IPS DF 4.7 (cell line): ENCODE results near the gene MFAP4.

Experiments used
- DNase-seq: peaks from one replicate; pipeline ENCODE4 v3.0.0-alpha.2; 2013; ENCODE audit warnings: low spot score; ENCODE audit errors: extremely low read depth

The MFAP4 gene, protein sequence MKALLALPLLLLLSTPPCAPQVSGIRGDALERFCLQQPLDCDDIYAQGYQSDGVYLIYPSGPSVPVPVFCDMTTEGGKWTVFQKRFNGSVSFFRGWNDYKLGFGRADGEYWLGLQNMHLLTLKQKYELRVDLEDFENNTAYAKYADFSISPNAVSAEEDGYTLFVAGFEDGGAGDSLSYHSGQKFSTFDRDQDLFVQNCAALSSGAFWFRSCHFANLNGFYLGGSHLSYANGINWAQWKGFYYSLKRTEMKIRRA

GRCh38 chr17:19386974-19387920 lies at the start of gene MFAP4:
TSS of gene MFAP4 (minus strand) at chr17:19387190. CDS start at chr17:19387155, 35 bp downstream.
- DNase-seq, result no peak

GRCh38 chr17:19433727-19434340 lies 46.8 kb upstream of the MFAP4 start:
- no peak for DNase-seq

DNA sequence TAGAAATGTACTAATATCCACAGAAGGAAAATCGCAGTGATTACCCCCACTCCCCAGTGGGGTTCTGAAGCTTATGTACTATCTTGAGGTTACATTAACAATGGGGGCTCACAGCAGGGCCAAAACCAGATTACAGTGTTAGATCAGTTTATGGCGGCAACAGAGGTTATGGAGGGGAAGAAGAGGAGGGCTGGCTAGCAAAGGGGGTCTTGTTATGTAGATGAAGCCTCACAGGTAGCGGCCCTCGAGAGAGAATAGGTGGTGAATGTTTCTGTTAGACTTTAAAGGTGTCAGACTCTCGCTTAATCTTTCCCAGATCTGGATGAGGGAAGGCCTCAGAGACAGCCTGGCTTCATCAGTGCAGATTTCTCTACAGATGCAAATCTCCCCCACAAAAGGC lies 46.3 kb upstream of the MFAP4 start:
- no peak for DNase-seq

DNA sequence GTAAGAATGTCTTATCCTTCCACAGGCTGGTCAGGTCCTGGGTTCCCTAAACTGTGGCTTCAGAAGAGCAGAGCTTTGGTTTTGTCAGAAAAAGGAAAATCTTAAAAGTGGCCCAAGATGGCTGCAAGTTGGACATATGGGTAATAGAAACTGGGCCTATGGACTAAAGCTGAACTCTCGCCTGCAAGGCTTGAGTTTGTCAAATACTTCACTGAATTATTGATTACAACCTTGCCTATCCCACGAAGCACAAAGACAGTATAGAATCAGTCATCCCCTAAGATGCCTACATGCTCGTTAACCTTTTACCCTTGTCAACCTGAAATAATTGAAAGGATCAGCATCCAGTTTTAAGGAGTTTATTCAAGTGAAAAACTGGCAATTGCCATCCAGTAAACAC lies 44.7 kb upstream of the MFAP4 start:
- no peak for DNase-seq

DNA sequence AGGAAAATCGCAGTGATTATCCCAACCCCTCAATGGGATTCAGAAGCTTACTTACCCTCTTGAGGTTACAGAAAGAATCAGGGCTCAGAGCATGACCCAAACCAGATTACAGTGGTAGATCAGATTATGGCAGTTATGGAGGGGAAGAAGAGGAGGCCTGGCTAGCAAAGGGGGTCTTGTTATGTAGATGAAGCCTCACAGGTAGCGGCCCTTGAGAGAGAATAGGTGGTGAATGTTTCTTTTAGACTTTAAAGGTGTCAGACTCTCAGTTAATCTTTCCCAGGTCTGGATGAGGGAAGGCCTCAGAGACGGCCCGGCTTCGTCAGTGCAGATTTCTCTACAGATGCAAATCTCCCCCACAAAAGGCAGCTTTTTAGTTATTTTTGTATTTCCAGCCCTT lies 39.6 kb upstream of the MFAP4 start:
- DNase-seq, result no peak

GRCh38 chr17:19424934-19425868 lies 38.2 kb upstream of the MFAP4 start:
- no peak for DNase-seq

- DNase-seq, result no peak
These were observed 34.9 kb upstream of the MFAP4 start for GRCh38 chr17:19421926-19422325.

DNA sequence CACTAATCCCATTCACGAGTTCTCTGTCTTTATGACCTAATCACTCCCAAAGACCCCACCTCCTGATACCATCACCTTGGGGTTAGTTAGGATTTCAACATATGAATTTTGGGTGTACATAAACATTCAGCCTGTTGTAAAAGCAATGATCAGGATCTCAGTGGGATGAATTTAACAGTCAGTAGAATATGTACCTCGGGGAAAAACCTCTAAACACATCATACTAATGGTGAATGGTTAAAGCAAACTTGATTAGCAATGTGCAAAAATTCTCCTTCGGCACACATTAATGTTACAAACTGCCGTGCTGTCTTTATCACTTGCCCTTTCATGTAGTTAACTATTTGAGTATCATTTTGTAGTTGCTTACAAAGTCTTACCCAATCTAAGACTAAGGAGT lies 34.2 kb upstream of the MFAP4 start:
- DNase-seq, result no peak

- no peak for DNase-seq
These were observed 31.4 kb upstream of the MFAP4 start for GRCh38 chr17:19418251-19418992.

DNA sequence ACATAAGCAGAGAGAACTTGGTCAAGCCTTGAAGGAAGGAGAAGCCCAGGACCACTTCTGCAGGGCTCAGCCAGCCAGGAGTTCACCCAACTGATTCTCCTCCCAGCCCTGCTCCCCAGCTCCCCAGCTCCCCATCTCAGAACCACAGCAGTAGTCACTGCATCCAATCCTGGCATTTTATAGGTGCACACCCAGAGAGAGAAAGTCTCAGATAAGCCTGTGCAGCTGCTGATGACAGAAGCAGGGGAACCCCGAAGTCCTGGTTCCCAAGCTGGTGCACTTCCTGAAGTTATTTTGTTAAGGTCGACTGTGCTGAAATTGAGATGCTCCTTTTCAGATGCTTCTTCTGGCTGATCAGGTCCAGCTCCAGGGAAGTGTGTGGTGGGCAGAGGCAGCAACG lies 30.6 kb upstream of the MFAP4 start:
- no peak for DNase-seq

DNA sequence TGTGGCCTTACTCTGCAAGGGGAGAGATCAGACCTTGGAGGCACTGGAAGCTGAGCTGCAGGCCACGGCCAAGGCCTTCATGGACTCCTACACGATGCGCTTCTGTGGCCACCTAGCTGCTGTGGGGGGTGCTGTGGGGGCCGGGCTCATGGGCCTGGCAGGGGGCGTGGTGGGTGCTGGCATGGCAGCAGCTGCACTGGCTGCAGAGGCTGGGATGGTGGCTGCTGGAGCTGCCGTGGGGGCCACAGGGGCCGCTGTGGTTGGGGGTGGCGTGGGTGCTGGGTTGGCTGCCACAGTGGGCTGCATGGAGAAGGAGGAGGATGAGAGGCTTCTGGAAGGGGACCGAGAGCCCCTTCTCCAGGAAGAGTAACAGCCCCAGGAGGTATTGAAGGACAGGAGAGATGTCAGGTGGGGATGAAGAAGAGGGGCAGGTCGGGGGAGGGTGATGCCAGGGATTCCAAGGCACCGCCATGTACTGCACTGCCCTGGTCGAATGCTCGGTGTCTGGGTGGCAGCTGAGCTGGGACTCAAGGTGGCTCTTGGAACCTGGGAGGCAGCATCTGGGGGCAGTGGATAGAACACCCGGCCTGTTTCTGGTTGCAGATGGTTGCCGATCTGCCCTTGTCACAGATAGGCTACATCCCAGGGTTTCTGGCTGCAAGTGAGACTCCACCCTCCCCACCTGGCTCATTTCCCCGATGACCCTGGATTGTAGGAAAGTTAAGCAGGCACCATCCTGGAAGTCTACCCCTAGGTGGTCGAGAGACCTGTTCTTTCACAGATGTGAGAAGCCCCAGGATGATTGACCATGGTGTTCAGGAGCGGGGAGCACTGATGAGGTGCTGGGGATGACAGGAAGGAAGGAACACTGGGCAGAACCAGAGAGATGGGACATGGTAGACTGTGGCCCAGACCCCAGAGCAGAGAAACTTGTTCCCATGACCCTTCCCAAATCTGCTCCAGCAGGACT lies 29.1 kb upstream of the MFAP4 start:
- DNase-seq, result no peak

- DNase-seq, result no peak
These were observed 28.3 kb upstream of the MFAP4 start for GRCh38 chr17:19415311-19415710.

DNA sequence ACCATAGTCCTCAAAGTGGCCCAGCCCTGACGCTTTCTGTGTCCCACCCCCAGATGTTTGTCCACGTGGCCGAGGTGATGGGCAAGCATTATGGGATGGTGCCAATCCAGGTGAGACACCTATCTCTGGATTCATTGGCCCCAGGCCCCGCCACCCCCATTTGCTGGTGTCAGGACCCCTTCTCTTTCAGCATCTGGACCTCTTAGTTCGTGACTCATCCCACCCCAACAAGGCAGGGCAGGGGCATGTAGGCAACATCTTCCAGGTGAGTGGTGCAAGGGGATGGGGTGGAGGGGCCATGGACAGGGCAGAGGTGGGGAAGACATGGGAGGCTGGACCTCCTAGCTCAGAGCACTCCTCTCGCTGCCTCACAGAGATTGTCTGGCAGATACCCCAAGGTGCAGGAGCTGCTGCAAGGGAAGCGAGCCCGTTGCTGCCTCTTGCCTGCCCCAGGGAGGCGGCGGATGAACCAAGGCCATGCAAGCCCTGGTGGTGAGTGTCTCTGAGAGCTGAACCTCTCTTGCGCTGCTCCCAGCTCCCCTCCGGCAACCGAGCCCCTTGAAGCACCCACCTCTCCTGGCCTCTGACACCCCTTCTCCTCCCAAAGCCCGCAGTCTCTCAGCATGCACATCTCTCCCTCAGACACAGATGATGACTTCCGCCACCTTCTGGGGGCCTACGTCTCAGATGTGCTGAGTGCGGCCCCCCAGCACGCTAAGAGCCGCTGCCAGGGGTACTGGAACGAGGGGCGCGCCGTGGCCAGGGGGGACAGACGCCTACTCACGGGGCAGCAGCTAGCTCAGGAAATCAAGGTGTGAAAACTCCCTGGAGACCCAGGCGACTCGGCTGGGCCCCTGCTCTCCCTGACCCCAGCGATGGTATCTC lies 27.6 kb upstream of the MFAP4 start:
- no peak for DNase-seq

DNA sequence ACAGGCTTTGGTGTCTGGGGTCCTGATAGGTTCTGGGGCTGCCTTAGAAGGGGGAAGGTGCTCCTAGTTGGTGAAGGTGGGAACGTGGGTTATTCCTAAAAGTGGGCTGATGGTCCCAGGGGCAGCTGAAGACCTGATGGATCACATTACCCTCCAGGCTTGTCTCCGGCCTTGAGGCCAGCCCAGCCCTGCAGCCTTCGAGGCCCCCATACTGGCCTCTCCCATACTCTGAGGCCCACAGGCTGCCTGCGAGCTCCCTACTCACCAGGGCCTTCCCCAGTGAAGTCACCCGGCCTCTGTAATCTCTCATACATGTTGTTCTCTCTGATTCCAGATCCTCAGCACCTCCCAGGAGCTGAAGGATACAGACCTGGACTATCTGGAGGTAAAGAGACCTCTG lies 26.8 kb upstream of the MFAP4 start:
- no peak for DNase-seq

- DNase-seq, result no peak
These were observed 26.0 kb upstream of the MFAP4 start for GRCh38 chr17:19412984-19413383.

DNA sequence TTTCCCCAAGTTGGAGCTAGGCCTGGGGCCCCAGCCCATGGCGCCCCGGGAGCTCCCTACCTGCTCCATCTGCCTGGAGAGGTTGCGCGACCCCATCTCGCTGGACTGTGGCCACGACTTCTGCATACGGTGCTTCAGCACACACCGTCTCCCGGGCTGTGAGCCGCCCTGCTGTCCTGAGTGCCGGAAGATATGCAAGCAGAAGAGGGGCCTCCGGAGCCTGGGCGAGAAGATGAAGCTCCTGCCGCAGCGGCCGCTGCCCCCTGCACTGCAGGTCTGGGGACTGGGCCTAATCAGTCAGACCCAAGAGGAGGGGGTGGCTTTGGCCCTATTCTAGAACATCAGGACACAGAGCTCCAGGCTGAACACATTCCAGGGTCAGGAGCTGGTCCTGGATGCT lies 25.5 kb upstream of the MFAP4 start:
- no peak for DNase-seq

DNA sequence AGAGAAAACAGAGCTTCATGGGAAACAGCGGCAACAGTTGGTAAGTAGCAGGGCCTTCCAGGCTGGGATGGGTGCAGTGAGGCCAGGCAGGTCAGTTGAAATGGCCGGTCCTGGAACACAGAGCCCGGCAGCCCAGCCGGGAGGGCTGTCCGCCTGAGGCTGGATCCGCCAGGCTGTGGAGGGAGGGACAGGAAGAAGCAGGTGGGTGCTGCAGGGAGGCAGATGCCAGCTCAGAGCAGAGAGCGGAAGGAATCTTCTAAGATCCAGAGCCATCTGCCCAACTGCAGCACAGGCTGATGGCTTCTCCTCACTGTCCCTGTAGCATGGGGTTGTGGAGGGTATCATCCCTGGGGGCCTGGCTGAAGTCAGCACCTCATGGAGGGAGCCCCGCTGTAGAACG lies 24.6 kb upstream of the MFAP4 start:
- no peak for DNase-seq

DNA sequence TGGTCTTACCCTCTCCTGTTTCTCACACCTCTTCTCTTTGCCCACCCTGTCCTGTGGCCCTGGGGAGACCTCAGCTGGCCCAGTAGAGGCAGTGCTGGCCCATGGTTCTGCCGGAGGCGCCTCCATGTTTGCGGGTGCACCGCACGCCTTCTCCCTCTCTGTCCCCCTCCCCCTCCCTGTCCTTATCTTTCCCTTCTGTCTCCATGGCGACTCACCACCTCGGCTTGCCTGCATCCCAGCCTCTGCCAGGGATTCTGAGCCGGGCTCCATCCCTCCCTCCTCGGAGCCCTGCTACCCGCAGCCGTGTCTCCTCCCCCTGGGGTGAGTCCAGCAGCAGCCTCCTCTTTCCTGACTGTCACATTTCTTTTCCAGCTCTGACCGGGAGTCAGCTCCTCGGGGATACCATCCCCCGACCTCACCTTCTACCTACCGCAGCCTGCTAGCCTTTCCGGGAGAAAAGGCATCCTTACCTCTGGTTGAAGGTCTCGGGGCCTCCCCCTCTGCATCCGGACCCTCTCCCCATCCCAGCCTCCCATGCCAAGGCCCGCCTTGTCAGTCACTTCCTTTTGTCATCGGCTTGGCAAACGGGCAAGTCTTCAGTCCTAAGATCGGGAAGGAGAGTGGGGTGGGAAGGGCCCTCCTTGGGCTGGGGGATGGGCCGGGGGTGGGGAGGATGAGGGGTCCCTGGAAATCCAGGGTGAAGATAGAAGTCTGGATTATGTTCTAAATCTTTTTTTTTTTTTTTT lies 24.1 kb upstream of the MFAP4 start, which contains the start of gene RNF112:
Gene RNF112 (plus strand): TSS at position 358 of the 746 bp plus-strand sequence. CDS start 177 bp downstream, at position 535.
- no peak for DNase-seq
